Right hindlimb (tissue), 1 donor: Measurements from ENCODE around the gene CNPY3.
"Not testable (repeated sequence)": the region's sequence is repeated elsewhere in the genome, so short reads cannot be mapped to it uniquely, and the experiment has no call there.

Source experiments
- DNase-seq: peaks from one replicate; pipeline ENCODE4 v3.0.0-alpha.2; 2018

CNPY3 gene

DNA sequence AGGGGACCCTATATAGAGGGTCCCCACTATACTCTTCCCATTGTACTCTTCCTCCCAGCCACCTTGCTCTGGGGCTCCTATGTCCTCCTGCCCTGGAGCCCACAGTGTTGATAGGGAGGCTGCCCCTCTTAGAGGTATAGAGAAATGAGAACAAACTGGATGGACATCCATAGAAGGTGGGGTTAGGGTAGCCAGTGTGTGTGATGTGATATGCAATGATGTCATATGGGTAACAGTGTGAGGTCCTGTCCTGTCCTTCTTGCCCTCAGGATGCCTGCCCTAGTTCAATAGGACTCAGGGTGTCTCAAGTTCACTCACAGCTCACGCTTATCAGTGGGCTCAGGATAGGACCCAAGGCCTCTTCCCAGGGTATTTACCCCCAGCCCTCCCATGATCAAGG lies 13.0 kb upstream of the CNPY3 start:
- no peak for DNase-seq

DNA sequence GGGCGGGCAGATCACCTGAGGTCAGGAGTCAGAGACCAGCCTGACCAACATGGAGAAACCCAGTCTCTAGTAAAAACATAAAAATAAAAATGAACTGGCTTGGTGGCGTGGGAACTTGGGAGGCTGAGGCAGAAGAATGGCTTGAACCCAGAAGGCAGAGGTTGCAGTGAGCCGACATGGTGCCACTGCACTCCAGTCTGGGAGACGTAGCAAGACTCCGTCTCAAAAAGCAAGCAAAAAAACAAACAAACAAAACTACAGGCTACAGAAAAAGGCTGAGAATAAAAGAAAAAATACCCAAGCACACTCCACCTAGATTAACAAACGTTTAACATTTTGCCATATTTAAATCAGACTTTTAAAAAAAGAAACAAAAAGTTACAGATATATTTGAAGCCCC lies 7.5 kb upstream of the CNPY3 start:
- DNase-seq, result no peak

DNA sequence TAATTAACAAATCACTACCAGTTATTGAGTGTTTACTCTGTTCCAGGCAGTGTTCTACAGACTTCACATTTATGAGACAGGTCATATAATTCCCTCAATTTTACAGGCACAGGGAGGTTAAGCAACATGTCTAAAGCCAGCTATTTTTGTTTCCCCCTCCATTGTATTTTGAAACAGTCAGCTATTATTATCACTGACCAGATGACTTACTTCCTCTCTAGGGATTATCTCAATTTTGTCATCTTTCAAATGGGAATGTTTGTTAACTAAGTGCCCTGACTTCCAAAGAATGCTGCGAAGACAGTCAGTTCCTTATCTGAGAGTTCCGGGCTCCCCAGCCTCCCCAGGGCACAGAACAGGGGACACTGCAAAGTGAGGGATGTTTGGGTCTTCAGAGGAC lies 5.6 kb upstream of the CNPY3 start:
- DNase-seq, result no peak

DNA sequence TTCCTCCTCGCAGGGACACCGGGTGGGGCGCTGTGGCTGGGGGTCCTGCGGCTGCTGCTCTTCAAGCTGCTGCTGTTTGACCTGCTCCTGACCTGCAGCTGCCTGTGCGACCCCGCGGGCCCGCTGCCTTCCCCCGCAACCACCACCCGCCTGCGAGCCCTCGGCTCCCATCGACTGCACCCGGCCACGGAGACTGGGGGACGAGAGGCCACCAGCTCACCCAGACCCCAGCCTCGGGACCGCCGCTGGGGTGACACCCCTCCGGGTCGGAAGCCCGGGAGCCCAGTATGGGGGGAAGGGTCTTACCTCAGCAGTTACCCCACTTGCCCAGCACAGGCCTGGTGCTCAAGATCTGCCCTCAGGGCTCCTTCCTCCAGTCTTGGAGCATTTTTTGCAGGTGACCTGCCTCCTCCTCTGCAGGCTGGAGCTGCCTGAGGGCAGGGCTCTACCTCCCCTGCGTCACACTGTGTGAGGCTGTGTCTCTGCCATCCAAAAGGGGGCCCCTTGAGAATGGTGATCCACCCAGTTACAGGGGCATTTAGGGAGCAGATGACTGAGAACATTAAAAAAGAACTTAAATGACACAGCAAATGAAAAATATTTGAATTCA lies 3.9 kb upstream of the CNPY3 start:
- no peak for DNase-seq

DNA sequence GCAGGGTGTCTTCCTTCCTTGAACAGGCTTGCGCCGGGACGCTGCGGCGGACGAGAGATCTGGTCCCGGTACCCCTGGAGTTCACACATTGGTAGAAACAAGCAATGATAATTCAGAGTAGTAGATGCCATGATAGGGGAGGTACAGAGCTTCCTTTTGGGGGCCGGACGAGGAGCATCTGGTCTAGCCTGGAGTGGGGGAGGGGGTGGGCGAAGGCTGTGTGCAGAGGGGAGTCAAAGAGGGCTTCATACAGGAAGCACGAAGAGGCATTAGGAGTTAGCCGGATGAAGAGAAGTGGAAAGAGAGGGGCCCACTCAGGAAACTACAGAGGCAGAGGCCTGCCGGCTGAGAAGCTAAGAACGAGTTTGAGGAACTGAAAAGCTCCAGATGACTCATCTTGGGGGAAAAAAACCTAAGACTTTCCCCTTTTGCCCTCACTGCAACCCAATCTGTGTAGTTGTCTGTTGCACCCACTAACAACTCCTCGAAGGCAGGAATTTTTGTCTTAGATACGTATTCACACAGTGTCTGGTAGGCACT lies 611 bp downstream of the CNPY3 start:
- DNase-seq, result peak; percentile 78

DNA sequence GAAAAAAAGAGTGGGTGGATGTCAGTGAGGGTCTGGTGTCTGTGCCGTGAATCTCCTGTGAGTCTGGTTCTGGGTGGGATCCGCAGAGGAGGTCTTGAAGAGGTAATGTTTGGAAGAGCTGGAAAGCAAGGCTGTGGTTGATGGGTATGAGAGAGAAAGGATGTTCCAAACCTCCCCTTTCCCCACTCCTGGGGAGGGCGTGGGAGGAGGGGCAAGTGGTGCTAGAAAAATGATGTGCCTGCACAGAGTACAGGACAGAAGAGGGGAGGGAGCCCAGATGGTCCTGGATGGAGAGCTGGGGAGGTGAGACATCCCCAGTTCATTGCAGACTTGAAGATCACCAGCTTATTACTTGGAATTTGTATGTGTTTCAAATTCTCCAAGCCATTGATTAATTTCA lies 3.1 kb downstream of the CNPY3 start:
- no peak for DNase-seq

DNA sequence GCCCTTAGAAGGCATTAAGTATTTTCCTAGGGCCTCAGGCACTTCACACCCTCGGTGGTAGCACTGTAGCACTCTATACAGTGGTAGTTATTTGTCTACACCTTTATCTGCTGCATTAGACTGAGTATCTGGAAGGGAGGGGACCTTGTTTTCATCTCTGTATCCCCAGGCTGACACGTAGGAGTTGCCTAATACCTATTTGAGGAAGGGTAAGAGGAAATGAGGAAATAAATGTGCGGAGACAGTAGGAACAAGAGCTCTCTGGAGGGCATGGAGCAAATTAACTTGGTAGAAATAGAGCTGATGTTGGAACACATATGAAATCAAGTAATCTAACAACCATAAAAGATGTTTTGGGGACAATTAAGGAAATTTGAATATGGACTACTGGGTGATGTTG lies 3.9 kb downstream of the CNPY3 start:
- no peak for DNase-seq

DNA sequence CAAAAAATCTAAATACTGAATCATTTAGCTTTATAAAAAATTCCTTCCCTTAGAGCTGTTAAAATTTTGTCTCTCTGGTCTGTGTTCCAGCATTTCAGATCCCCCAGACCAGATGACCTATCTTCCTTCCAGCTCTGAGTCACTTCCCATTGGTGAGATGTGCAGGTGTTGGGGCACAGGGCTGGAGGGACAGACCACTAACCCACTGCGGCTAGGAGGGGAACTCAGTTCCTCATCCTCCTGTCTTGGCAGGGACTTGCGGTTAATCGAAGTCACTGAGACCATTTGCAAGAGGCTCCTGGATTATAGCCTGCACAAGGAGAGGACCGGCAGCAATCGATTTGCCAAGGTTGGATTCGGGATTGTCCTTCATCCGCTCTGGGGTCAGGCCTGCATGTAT lies 6.0 kb downstream of the CNPY3 start:
- no peak for DNase-seq

DNA sequence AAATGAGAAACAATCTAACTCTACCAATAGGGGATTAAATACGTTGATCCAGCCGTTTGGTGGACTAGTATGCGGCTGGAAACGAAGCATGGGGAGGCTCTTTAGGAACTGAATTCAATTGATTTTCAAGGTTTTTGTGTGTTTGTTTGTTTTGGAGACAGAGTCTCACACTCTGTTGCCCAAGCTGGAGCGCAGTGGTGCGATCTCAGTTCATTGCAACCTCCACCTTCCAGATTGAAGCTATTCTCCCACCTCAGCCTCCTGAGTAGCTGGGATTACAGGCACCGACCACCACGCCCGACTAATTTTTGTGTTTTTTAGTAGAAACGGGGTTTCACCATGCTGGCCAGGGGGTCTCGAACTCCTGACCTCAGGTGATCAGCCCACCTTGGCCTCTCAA lies 7.1 kb downstream of the CNPY3 start:
- no peak for DNase-seq

DNA sequence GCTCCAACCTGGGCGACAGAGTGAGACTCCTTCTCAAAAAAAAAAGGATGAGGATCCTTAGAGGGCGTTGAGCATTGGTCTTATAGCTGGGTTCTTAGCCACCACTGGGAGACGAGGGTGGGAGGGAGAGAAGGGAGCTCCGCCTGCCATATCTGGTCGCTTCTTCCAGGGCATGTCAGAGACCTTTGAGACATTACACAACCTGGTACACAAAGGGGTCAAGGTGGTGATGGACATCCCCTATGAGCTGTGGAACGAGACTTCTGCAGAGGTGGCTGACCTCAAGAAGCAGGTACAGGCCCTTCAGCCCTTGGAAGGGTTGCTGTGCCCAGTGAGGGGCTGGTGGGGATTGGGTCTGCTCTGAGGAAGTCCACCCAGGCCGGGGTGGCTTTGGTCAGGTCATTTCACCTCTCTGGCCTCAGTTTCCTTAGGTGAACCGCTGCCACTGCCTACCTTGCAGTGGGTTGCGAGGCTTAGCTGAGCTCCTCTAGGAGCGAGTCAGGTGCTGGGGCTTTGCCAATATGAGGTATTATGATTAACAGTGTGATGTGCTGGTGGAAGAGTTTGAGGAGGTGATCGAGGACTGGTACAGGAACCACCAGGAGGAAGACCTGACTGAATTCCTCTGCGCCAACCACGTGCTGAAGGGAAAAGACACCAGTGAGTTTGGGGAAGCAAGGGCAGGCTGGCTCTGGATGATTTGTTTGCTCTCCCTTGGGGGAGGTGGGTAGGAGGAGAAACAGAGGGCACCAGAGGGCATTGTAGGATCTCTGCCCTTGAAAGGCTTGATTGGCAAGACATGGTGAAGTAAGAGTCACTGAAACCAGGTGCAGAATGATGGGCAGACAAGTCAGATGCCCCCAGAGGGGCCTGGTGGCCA lies 8.5 kb downstream of the CNPY3 start:
- DNase-seq, result no peak

DNA sequence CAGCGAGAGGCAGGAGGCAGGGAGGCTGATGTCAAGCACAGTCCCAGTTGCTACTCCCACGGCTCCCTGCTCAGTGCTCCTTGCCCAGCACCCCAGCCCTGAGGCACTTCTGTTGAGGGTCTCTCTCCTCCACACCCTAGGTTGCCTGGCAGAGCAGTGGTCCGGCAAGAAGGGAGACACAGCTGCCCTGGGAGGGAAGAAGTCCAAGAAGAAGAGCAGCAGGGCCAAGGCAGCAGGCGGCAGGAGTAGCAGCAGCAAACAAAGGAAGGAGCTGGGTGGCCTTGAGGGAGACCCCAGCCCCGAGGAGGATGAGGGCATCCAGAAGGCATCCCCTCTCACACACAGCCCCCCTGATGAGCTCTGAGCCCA lies 9.1 kb downstream of the CNPY3 start:
- no peak for DNase-seq

DNA sequence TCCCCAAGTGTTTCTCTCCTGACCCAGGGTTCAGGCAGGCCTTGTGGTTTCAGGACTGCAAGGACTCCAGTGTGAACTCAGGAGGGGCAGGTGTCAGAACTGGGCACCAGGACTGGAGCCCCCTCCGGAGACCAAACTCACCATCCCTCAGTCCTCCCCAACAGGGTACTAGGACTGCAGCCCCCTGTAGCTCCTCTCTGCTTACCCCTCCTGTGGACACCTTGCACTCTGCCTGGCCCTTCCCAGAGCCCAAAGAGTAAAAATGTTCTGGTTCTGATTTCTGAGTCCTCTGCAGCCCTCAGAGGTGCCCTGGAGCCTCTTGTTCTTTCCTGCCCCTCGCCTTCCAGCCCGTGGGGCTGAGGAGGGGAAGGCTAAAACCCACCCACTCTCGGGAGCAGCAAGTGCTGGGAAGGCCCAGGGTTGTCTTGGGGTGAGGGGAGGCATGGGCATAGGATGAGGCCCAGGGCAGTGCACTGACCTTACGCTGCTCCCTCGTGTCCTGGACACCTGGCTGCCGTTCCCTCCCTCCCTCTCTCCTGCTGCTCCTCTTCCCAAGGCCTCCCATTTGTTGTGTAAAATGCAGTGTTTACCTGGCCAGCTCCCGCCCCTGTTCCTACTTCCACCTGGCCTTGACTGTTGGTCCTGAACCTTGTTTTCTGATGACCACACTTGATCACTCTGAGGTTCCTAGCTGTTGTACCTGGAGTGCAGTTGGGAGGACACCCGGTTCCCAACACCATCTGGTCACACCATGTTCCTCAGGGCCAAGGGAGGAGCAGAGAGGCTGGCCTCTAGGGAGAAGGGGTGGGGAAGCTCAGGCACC lies 9.9 kb downstream of the CNPY3 start:
- DNase-seq, result no peak

DNA sequence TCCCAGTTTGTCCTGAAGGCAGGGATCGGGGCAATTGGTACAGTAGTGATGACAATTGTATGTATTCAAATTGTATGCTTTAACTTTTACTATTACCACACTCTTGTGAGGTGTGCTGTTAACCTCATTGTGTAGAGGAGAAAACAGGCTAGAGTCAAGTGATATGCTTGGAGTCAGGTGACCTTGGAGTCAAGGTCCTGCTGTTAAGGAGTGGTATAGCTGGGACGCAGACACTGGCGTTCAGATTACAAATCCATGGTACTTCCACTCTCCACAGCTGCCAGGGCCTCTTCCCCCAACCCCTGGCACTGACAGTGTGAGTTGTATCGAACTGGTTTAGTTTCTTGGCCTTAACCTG lies 10.5 kb downstream of the CNPY3 start:
- DNase-seq, result no peak

DNA sequence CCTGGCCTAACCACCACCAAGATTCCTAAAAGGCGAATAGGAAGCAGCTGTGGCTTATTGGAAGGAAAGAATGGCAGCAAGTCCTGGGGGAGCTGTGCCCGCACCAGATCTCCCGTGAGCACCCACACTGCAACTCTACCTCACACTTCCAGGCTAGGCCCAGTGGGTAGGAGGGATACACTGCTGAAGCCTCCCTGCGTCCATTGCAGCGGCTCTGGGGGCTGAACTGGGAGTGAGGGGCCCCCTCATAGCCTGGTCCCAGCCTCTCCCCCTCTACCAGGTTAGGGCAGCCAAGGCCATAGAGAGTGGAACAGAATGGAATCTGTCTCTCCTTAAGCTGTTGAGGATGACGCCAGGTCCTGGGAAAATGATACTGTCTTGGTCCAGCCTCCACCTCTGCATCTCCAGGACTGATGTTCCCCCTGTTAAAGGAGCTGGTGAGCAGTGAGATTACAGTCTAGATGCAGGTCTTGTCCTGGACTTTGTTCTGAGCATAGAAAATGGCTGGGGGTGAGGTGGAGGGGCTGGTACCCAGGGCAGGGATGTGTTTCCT lies 11.3 kb downstream of the CNPY3 start:
- DNase-seq, result no peak

DNA sequence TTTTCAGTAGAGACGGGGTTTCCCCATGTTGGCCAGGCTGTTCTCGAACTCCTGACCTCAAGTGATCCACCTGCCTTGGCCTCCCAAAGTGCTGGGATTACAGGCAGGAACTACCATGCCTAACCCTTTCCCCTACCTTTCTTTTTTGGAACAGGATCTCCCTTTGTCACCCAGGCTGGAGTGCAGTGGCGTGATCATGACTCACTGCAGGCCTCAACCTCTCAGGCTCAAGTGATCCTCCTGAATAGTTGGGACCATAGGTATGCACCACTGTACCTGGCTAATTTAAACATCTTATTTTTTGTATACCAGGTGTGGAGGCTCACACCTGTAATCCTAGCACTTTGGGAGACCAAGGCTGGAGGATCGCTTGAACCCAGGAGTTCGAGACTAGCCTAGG lies 12.1 kb downstream of the CNPY3 start:
- not testable (repeated sequence) for DNase-seq

DNA sequence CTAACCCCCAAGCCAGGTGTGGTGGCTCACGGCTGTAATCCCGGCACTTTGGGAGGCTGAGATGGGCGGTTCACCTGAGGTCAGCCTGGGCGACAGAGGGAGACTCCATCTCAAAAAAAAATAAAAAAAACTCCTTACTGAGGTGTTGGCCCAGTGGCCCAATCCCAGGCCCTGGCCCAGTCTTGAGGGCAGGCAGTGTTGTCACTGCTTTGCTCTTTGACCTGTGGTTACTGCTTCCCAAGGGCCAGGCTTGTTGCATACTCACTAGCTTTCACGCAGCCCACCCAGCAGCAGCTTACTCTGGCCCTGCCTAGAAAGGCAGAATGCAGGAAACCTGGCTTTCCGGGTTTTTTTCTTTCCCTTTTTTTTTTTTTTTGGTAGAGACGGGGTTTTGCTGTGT lies 13.2 kb downstream of the CNPY3 start:
- DNase-seq, result no peak

DNA sequence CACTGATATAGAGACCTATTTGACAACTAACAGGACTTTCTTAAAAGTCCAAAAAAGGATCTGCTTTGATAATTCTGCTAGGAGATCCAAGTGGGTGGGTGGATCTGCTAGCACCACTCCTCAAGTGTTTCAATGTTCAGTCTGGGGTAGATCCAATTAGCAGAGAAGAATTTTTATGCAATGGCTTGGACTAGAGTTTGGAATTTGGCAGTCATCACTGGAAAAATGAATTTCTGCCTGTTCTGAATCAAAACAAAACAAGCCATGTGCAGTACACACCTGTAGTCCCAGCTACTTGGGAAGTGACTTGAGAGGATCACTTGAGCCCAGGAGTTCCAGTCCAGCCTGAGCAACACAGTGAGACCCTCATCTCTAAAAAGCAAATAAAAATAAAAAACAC lies 18.7 kb downstream of the CNPY3 start:
- DNase-seq, result no peak

DNA sequence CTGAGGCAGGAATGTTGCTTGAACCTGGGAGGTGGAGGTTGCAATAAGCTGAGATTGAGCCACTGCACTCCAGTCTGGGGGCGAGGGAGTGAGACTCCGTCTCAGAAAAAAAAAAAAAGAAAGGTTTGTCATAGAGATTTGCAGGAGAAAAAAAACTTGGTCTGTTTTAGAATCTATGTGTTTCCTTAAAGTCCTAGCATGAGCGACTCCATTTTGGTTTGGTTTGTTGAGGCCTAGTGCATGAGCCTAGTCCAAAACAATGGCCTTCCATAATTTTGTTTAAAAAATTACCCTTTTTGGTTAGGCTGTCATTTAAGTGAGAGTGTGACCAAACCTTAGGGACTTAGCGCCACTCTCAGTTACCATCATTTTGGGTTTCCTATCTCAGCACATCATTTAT lies 23.1 kb downstream of the CNPY3 start:
- DNase-seq, result no peak

DNA sequence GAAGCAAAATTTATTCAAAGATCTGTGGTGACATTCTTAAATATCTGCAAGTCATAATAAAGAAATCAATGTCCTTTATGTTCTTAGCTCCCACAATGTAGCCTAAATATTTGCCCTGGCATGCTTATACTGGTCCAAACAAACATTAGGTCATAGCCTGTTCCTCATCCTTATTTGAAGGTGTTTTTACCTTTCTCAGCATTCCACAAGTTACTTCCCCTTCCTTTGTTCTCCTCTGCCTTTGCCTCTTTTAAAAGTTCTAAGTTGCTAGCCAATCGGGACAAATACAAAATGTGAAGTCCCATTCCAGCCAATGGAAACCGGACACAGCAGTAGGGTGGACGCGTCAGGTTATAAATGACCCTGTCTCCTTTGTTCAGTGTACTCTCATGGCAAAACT lies 25.1 kb downstream of the CNPY3 start:
- DNase-seq, result not testable (repeated sequence)

DNA sequence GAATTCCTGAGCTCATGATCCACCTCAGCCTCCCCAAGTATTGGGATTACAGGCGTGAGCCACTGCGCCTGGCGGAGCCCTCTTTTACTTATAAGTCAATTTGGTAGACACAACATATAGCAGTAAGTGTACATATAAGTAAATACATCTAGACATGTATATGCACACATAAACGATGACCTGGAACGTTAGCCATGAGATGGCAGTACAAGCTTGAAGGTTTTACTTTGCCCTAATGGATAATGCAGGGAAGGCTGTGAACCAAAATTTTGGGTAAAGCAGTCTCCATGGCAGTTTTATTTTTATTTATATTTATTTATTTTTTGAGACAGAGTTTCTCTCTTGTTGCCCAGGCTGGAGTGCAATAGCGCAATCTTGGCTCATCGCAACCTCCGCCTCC lies 28.8 kb downstream of the CNPY3 start:
- DNase-seq, result no peak

DNA sequence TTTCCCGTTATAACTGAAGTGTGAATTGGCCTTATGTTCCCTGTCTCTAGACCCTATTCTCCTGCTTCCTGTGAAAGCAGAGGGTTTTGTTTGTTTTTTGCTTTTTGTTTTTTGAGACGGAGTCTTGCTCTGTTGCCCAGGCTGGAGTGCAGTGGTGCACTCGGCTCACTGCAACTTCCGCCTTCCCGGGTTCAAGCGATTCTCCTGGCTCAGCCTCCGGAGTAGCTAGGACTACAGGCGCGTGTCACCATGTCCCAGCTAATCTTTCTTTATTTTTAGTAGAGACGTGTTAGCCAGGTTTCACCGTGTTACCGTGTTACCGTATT lies 30.6 kb downstream of the CNPY3 start:
- no peak for DNase-seq

DNA sequence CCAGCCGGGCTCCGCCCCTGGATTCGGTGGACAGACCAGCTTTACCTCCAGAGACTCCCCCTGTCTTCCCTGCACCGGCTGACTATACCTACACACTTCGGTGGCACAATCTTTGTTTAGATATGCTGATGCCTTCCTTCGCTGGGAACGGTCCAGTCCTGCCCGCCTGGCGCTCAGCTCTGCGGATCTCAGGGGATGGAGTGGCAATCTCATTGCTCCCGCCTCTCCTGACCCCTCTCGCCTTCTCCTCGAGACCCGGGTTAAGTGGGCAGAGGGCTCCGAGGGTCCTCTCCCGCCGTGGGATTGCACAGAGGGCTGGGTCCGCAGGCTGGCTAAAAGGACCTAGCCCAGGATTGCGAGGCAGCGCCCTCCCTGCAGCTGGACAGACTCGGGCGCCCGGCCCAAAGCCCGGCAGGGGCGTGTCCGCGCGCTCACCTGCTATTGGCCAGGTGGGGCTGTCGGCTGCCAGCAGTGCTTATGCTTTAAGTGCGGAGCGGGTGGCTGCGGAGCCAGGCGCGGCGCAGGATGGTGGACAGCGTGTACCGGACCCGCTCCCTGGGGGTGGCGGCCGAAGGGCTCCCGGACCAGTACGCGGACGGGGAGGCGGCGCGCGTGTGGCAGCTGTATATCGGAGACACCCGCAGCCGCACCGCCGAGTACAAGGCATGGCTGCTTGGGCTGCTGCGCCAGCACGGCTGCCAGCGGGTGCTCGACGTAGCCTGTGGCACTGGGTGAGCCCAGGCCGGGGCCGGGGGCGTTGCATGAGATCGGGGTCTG lies 31.2 kb downstream of the CNPY3 start, which contains the start of gene GNMT:
TSS of gene GNMT (plus strand) at position 512 of the 777 bp plus-strand sequence. CDS start at position 526, 14 bp downstream.
- DNase-seq, result peak; percentile 55
